Fibroblast of villous mesenchyme (primary cell): ENCODE results near the gene NUTF2. TPM values are rescaled to one million over a fixed set of nuclear protein-coding genes. Genes with fewer than 3 reads are reported as not detected.

Experiments used
- DNase-seq: peaks from one replicate; pipeline ENCODE4 v3.0.0-alpha.2; 2010; ENCODE audit warnings: low read depth
- H3K4me3 ChIP-seq: 2 replicates; pipeline ENCODE4 v1.5.1; 2011; ENCODE audit warnings: low read depth, mild to moderate bottlenecking, low read length
- CTCF ChIP-seq: IDR thresholded peaks from 2 replicates; pipeline ENCODE4 v1.5.1; 2012; ENCODE audit warnings: low read depth, mild to moderate bottlenecking, low read length; ENCODE audit not compliant: insufficient read depth
- total RNA-seq: library from RNA; depleted of rRNA; stranded (reverse); fragments of >200 nt; gene quantifications from 2 replicates; pipeline ENCODE4 v1.2.3, GENCODE V29; 2012

NUTF2 gene
- total RNA-seq, 1 donor, result 342 TPM

GRCh38 chr16:67864594-67864993 is 17.9 kb downstream of the NUTF2 start:
- no peak for DNase-seq
- no peak overlapping the region for H3K4me3 ChIP-seq
- no peak for TF ChIP-seq CTCF

GRCh38 chr16:67865318-67865717 is 18.6 kb downstream of the NUTF2 start:
- peak; percentile 55 for TF ChIP-seq CTCF
- no peak overlapping the region for H3K4me3 ChIP-seq
- peak; percentile 57 for DNase-seq

GRCh38 chr16:67868290-67868689 is 21.6 kb downstream of the NUTF2 start:
- H3K4me3 ChIP-seq, result no peak overlapping the region
- DNase-seq, result no peak
- no peak for TF ChIP-seq CTCF

GRCh38 chr16:67869653-67870052 is 22.9 kb downstream of the NUTF2 start:
- DNase-seq, result no peak
- H3K4me3 ChIP-seq, result no peak overlapping the region
- TF ChIP-seq CTCF, result no peak

GRCh38 chr16:67871256-67871655 is 24.5 kb downstream of the NUTF2 start:
- H3K4me3 ChIP-seq, result no peak overlapping the region
- TF ChIP-seq CTCF, result no peak
- DNase-seq, result no peak

GRCh38 chr16:67872131-67872630 is 25.4 kb downstream of the NUTF2 start:
- no peak for TF ChIP-seq CTCF
- no peak for DNase-seq
- H3K4me3 ChIP-seq, result no peak overlapping the region
